ENCODE measurements around the gene DCDC1. TPM values are rescaled to one million over a fixed set of nuclear protein-coding genes. Genes with fewer than 3 reads are reported as not detected.

Gene DCDC1
- polyA plus RNA-seq, 2 of the 4 experiments (the other 2 are of a cell fraction): 2.8 to 9.5 TPM

- CTCF ChIA-PET: interaction anchor here (1.2 to 1.3 kb wide), 4 partner anchors 9 to 572 kb away, joined by 3 to 6 read pairs (median 3); no protein-coding TSS in a partner anchor
- WGBS (ENCODE audit: missing lambda C conversion rate): 50% methylated on average over 2 of the region's 2 CpGs
- FAIRE-seq: no peak
Measured at GRCh38 chr11:30917266-30917665, 452.3 kb downstream of the DCDC1 start.

GRCh38 chr11:30916764-30917163 lies 452.8 kb downstream of the DCDC1 start:
- ChIA-PET CTCF (no interaction called here), POLR2A (no interaction called here)
- H3K27ac ChIP-seq: no peak overlapping the region
- no peak for ATAC-seq
- no peak for TF ChIP-seq RFX5 (IDR thresholded peaks at IDR 0.05)
- no peak for TF ChIP-seq CEBPB (IDR thresholded peaks at IDR 0.05)
- TF ChIP-seq MAZ (IDR thresholded peaks at IDR 0.05; ENCODE audit: borderline replicate concordance, low read depth, low read length): no peak
- no peak for TF ChIP-seq TFCP2L1 (CRISPR knock-in tag; IDR thresholded peaks at IDR 0.05)
- TF ChIP-seq CHD2 (IDR thresholded peaks at IDR 0.05; ENCODE audit: low read length, partially characterized antibody): no peak
- TF ChIP-seq HES2 (IDR thresholded peaks at IDR 0.05): no peak
- TF ChIP-seq JUNB (IDR thresholded peaks at IDR 0.05): no peak
- TF ChIP-seq PBX3 (IDR thresholded peaks at IDR 0.05): no peak
- TF ChIP-seq E2F6 (IDR thresholded peaks at IDR 0.05; ENCODE audit: borderline replicate concordance, low read depth): no peak
- no peak for TF ChIP-seq HOXA7 (CRISPR knock-in tag; IDR thresholded peaks at IDR 0.05)
- TF ChIP-seq PHF8 (IDR thresholded peaks at IDR 0.05; ENCODE audit: borderline replicate concordance, low read depth): no peak
- no peak for TF ChIP-seq KDM1A (IDR thresholded peaks at IDR 0.05; ENCODE audit: low read depth)
- no peak for TF ChIP-seq HMGXB4 (CRISPR knock-in tag; IDR thresholded peaks at IDR 0.05; ENCODE audit: borderline replicate concordance)
- WGBS (ENCODE audit: missing lambda C conversion rate): 46% methylated on average over 4 of the region's 4 CpGs
- H3K4me2 ChIP-seq: no peak overlapping the region
- FAIRE-seq: no peak
- H3K9me3 ChIP-seq: no peaks in the 10 kb centered on the region
- no peak for DNase-seq (ENCODE audit: low read depth in 1 of 2, low spot score in 1 of 2)
- H3K4me1 ChIP-seq: no peaks in the 10 kb centered on the region
- no peak overlapping the region for H3K4me3 ChIP-seq

More at GRCh38 chr11:30917266-30917665, 452.3 kb downstream of the DCDC1 start:
- Histone ChIP-seq H3K9me3 (no peaks in the 10 kb centered on the region), H3K4me1 (no peaks in the 10 kb centered on the region), H3K4me3 (no peak overlapping the region), H3K27ac (no peak overlapping the region), H3K4me2 (no peak overlapping the region)
- TF ChIP-seq ESRRA (IDR thresholded peaks at IDR 0.05; ENCODE audit: borderline replicate concordance, low read length) (no peak), CHD2 (IDR thresholded peaks at IDR 0.05; ENCODE audit: low read length, partially characterized antibody) (no peak), FOSL2 (IDR thresholded peaks at IDR 0.05) (no peak), FOSL2 (CRISPR knock-in tag; IDR thresholded peaks at IDR 0.05) (no peak), HMGXB4 (CRISPR knock-in tag; IDR thresholded peaks at IDR 0.05; ENCODE audit: borderline replicate concordance) (no peak), HOXA7 (CRISPR knock-in tag; IDR thresholded peaks at IDR 0.05) (no peak), PHF8 (IDR thresholded peaks at IDR 0.05; ENCODE audit: borderline replicate concordance, low read depth) (no peak), CHD4 (IDR thresholded peaks at IDR 0.05; ENCODE audit: borderline replicate concordance) (no peak), CTCF (IDR thresholded peaks at IDR 0.05) (no peak), BHLHE40 (IDR thresholded peaks at IDR 0.05; ENCODE audit: low read depth, low read length) (no peak), TFCP2L1 (CRISPR knock-in tag; IDR thresholded peaks at IDR 0.05) (no peak), EHMT2 (IDR thresholded peaks at IDR 0.05; ENCODE audit: low read depth) (no peak), HOXB13 (CRISPR knock-in tag; IDR thresholded peaks at IDR 0.05; ENCODE audit: low read depth) (no peak), NFE2L2 (conservative IDR thresholded peaks at IDR 0.05; ENCODE audit: low read length) (no peak), POLR2A (IDR thresholded peaks at IDR 0.05; ENCODE audit: low read length) (no peak), JUNB (IDR thresholded peaks at IDR 0.05) (no peak), RCOR1 (IDR thresholded peaks at IDR 0.05; ENCODE audit: low read depth, low read length) (no peak)
- ATAC-seq (no peak), DNase-seq (ENCODE audit: low read depth in 1 of 2, low spot score in 1 of 2) (no peak)
- POLR2A ChIA-PET: no interaction called here

Data from A549 (cell line).